Activated CD4-positive, alpha-beta T cell treated with anti-CD3 and anti-CD28 coated beads, Interleukin-10, Interleukin-2, amounts not matched to agents 100 ng/mL and 50 ng/mL, durations not matched to agents 16 hours and 8 hours (primary cell): ENCODE results near the gene BHLHE41.
A peak's percentile ranks its signal among the peaks of the same experiment; 100 is the strongest.

Source experiments
- DNase-seq: peaks from one replicate; pipeline ENCODE4 v3.0.0-alpha.2; 2020

BHLHE41 gene

DNA sequence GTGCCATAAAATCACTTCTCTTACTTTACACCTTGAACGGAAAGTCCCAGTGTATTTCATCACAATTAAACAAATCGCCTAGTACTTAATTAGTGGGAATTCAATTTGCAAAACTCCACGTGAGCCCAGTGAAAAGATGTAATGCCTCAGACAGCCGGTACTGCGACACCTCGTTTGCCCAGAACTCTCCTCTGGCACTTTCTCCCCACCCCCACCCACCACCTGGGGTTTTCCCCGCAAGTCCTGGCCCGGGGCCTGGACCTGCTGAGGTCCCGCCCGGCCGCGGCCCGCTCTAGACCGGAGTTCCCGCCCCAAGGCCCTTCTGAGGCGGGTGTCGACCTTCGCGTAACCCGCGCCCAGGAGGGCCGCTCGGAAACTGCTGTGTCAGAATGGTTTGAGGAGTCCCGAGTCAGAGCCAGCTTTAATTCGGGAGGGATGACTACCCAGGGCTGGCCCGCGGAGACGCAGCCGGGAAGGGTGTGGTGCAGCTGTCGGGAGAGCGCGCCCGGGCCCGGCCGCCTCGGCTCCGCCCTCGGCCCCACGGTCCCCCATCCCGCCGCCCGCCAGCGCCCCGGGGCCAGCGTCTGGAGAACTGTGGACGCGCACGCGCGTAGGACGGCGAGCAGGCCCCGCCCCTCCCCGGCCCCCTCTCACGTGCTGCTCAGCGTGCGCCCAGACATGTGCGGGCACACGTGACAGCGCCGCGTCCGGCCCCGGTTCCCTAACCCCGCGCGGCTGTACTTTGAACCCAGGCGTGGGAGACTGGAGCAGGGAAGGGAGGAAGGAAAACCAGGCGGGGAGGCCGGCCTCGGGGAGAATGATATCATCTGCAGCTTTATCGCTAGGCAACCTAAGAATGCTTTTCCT is 10.8 kb downstream of the BHLHE41 start:
- DNase-seq: peak; percentile 83

DNA sequence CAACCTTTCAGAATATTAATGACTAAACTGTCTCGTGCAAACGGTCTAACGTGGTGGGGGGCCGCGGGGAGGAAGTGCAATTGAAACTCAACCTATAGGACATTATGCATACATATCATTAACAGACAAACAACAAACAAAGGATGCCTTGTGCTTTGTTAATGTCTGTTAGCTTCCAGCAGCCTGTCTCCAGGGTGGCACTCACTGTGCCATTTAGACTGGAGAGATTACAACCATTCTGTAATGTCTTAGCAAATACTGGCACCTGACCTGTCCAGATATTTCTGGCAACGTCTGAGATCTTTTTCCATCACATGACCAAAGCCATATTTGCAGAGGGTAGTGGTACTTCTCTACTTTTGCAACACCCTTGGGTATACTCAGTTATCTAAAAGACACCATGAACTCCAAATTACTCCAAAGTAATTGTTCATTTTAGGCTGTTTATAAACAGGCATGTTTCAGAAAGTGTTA is 11.6 kb downstream of the BHLHE41 start:
- DNase-seq: no peak

DNA sequence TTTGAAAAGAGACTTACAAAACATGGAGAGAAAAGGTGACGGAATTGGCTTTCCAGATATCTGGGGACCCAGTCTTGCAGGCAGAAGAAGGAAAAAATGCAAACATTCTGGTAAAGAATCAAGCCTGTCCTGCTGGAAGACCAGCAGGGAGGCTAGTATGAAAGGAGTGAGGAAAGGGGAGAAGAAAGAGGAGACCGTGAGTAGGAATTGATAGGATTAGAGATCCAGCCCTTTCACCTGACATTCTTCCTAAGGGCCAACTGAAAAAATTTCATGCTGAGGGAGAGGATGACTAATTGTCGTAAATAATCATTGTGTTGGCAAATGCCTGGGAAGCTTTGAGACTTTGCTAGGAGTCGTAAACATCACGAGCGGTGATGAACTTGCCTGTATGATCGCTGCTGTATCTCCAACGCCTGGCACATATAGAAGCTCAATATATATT is 12.1 kb downstream of the BHLHE41 start:
- no peak for DNase-seq

- no peak for DNase-seq
Measured at GRCh38 chr12:26112232-26112631, 12.6 kb downstream of the BHLHE41 start.

GRCh38 chr12:26109343-26109881 is 15.4 kb downstream of the BHLHE41 start:
- DNase-seq: no peak

- DNase-seq: no peak
Measured at GRCh38 chr12:26108915-26109314, 15.9 kb downstream of the BHLHE41 start.

- no peak for DNase-seq
Measured at GRCh38 chr12:26106347-26106746, 18.5 kb downstream of the BHLHE41 start.

- no peak for DNase-seq
Measured at GRCh38 chr12:26102953-26103352, 21.9 kb downstream of the BHLHE41 start.

- DNase-seq: no peak
Measured at GRCh38 chr12:26101763-26102162, 23.1 kb downstream of the BHLHE41 start.

- no peak for DNase-seq
Measured at GRCh38 chr12:26101350-26101734, 23.5 kb downstream of the BHLHE41 start.

DNA sequence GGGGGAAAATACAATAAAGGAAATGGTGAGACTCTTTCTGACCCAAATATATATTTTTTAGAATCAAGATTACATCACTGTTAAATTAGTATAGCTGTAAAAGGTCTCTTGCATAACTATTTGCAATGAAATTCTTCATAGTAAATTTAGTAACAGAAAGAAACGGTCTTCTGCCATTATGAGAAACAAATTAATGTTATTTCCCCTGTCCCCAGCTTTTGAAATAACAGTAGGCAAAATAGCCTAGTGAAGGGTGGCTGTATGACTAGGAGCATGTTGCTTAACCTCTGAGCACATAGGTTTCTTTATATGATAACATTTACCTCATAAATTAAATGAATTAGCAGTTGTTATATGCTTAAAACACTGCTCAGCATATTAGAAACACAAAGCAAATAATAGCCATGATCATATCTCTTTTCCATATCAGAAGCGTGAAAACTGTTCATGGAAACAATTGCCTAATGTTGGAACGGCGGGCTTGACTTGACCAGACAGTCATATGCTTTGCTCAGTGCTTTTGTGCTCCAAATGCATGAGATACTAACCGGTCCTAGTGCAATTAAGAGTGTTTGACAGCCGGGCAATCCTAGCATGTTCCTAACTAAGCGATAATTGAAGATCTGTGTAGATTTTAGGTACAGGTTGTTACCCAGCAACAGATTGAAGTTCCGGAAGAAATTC is 24.0 kb downstream of the BHLHE41 start:
- DNase-seq: no peak

DNA sequence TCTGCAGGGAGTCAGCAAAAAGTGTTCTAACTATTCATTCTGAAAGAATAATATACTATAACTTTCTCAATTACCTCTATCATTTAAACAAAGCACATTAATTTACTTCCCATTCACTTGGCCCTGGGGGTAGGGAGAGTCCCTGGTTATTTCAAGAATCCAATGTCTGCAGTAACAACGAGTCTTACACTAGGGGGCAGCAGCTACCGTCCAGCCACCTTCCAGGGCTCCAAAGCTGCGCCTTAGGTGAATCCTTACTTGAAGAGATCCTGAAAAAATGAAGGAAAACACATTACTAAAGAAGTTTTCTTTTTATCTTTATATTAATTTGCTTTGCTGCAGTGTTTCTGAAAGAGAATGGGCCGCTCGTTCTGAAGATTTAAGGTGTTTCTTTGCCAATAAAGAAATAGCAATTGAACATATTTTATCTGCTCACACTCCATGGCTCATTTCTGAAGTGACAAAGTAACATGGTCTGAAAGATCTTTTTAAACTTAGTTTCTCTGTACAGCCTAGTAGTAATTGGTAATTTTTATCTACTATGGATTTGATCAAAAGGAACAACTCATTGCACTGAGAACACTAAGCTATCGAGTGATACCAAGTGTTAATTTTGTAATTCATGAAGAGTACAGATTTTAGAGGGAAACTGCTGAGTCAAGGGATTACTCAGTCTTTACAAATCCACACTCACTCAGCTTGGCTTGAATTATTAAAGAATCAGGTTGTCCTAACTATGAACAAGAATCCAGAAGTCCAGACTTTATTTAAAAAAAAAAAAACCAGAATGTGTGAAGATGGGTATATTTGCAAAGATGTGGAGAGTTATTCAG is 27.6 kb downstream of the BHLHE41 start:
- peak; percentile 62 for DNase-seq

DNA sequence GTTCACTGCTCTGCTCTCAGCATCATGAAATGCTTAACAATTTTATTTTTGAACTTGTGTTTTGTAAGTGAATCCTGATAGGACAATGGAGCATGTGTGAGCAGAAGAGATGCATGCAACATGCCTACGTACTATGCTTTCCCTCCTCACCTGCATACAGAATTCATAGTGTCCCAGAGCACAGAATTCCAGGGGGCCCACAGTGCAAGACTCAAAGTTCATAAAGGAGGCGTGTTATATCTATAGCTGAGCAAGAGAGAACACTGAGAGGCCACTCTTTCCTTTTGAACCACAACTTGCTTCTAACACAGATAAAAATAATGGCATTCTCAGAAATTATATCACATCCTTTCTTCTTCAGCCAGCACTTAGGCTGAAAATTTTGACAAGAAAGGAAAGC is 28.8 kb downstream of the BHLHE41 start:
- DNase-seq: no peak

DNA sequence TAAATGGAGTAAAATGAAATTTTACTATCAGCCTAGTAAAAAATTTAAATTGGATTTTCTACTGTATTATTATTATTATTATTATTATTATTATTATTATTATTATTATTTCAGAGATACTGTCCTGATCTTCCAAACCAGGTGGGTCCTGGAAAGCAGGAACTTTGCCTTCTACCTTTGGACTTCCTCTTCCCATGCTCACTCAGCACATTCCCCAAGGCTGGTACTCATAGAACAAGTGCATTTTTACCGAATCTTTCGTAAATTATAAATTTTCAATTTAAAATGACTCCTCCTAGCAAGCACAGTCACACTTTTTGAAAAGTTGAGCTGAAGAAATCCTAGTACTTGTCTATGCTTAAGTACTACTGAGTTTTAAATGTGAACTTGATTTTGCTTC is 29.7 kb downstream of the BHLHE41 start:
- no peak for DNase-seq

GRCh38 chr12:26092346-26093105 is 32.3 kb downstream of the BHLHE41 start:
- DNase-seq: no peak

GRCh38 chr12:26091822-26092221 is 33.0 kb downstream of the BHLHE41 start:
- no peak for DNase-seq

DNA sequence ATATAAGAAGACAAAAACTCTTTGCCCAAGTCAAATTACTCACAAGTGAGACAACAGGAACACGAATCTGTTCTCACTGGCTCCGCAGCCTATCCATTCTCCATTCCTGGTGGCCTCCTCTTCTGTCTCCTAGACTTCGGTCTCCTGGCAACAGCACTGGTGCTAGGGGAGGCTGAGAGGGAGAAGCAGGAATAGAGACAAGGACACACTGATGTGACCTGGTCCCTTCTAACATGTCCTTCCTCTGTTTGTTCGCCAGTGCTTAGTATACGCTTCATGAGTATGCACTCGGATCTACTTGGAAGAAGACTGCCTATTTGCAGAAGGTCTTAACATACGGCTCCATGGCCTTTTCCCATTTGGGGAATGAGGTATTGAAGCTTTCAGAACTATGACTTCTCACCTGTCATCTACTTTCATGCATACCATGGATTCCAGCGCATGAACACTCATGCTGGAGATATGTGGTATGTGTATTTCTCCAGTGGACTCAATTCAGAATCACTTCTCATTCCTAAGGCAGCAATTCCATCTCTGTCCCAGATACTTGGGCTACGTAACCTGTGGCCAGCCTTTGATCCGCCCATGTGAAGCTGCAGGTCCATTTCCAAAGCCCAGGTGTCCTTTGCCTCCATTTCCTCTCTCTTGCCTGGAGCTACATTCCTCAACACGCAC is 33.9 kb downstream of the BHLHE41 start:
- no peak for DNase-seq

GRCh38 chr12:26088998-26089397 is 35.8 kb downstream of the BHLHE41 start:
- DNase-seq: peak; percentile 11

DNA sequence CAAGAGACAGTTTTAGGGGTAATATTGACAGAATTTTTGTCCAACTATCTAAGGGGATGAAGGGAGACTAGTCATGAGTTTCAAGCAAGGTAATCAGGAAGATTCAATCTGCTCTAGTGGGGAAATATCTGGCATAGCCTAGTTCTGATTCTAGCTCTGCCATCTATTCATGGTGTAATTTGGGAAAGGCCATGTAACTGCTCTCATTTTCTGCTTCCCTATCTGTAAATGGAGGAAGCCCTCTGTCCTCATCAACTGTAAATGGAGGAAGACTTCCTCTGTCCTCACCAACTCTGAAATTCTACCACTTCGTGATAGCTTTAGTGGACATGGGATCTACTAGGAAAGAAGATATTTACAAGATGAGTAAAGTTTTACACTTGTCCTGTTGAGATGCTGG is 37.9 kb downstream of the BHLHE41 start:
- DNase-seq: no peak

DNA sequence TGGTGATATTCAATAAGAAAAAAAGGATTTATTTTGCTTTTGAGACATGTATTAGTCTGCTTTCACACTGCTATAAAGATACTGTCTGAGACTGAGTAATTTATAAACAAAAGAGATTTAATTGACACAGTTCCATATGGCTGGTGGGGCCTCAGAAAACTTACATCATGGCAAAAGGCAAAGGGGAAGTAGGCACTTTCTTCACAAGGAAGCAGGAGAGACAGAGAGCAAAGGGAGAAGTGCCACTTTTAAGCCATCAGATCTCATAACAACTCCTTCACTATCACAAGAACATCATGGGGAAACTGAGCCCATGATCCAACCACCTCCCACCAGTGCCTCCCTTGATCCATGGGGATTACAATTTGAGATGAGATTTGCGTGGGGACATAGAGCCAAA is 43.9 kb downstream of the BHLHE41 start:
- no peak for DNase-seq

- DNase-seq: no peak
Measured at GRCh38 chr12:26077915-26078702, 46.7 kb downstream of the BHLHE41 start.
